Right renal pelvis (tissue), 4 donors: ENCODE data around the gene MAST3. TPM values are rescaled to one million over a fixed set of nuclear protein-coding genes. Genes with fewer than 3 reads are reported as not detected.
"Not testable (repeated sequence)": the region's sequence is repeated elsewhere in the genome, so short reads cannot be mapped to it uniquely, and the experiment has no call there.

Experiments
- DNase-seq, 4 donors: peaks; one replicate each; pipeline ENCODE4 v3.0.0-alpha.2; 2013; ENCODE audit warnings: low read depth in 4 of 4, low spot score in 3 of 4, missing footprints in 1 of 4
- polyA plus RNA-seq, 4 donors: library from polyadenylated mRNA; unstranded; fragments of 120-200 nt; gene quantifications; one replicate each; pipeline ENCODE4 v1.2.1, GENCODE V29; 2013; ENCODE audit not compliant: insufficient read length in 4 of 4

The MAST3 gene
- polyA plus RNA-seq, 4 donors, result 3.7 to 5.5 (median 4.8) TPM

DNA sequence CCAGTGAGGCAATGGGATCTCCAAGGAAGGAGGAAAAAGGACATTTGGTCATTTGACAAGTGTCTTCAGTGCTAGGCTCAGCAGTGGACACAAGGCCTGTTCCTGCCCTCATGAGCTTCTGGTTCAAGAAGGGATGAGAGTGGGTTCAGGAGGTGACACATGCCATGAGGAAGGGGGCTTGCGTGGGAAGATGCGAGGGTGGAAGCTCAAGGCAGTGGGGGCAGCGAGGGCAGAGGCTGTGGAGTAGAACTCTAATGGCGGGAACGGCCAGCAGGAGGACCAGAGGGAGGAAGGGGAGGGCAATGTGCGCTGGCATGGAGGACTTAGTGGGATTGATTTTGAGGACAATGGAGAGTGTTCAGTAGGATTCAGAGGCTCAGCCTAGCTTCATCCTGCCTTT, 58.7 kb downstream of the MAST3 start:
- DNase-seq, result no peak

DNA sequence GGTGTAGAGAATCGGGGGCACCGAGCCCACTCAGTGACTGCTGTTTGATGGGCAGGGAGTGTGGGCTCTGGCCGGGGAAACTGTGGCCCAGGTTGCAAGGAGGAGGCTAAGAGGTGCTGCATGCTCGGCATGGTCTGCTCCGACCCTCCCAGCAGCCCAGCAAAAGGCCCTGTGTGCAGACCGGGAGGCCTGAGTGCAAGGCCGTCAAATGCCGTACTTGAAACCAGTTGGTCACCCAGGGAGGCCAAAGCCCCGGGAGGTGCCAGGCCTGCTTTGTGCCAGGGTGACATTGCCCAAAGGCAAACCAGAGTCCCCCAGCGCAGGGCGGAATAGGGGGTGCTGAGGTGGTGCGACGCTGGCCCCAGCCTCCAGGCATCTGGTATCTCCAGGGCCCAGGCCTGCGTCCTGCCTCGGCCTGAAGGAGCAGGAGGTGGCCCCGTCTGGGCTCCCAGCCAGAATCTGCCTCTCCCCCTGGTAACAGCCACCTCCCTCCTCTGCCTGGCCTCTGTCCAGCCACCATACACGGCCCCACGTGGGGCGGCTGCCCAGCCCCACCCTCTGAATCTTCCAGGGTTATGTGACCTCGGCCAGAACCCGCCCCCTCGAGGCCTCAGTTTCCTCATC, 59.4 kb downstream of the MAST3 start:
- peak in 2 of 4 donors; percentile 55 to 57 for DNase-seq

GRCh38 chr19:18157465-18158063, 60.0 kb downstream of the MAST3 start:
- DNase-seq, result no peak

GRCh38 chr19:18158467-18158866, 60.9 kb downstream of the MAST3 start:
- no peak for DNase-seq

DNA sequence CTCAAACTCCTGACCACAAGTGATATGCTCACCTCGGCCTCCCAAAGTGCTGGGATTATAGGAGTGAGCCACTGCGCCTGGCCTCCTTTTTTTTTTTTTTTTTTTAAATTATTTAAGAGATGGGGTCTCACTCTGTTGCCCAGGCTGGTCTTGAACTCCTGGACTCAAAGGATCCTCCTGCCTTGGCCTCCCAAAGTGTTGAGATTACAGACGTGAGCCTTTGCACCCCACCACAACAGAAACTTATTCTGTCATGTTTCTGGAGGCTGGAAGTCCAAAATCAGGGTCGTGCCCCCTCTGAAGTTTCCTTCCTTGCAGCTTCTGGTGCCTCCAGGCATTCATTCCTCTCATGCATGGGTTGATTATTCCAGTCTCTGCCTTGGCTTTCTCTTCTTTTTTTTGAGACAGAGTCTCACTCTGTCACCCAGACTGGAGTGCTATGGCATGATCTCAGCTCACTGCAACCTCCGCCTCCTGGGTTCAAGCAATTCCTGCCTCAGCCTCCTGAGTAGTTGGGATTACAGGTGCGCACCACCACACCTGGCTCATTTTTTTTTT, 61.6 kb downstream of the MAST3 start:
- DNase-seq, result not testable (repeated sequence)

DNA sequence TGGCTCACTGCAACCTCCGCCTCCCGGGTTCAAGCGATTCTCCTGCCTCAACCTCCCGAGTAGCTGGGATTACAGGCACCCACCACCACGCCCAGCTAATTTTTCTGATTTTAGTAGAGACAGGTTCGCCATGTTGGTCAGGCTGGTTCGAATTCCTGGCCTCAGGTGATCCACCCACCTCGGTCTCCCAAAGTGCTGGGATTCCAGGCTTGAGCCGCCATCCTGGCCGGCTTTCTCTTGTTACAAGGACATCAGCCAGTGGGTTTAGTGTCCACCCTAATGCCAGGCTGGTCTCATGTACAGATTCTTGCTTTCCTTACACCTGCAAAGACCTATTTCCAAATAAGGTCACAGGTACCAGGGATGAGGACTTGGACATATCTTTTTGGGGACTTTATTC, 62.2 kb downstream of the MAST3 start:
- no peak for DNase-seq

DNA sequence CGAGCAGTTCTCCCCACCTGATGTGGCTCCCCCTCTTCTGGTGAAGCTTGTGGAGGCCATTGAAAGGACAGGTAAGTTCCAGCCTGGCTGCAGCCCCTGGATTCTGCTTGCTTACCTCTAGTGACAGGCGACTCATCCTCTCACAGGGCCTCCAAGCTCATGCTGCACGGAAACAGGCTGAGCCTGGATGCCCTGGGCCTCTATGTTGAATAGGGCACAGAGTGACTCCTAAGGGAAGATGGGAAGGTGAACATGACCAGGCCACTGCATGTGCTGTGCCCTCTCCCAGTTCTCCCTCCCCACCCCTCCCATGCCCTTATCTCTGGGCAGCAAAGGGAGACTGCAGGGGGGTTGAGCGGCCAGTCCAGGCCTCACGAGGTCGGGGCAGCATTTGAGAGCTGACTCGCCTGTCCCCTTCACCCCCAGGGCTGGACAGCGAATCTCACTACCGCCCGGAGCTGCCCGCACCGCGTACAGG, 63.0 kb downstream of the MAST3 start:
- DNase-seq, result no peak

GRCh38 chr19:18160971-18161635, 63.5 kb downstream of the MAST3 start:
- DNase-seq, result peak in 2 of 4 donors; percentile 39 to 51

- no peak for DNase-seq
Observed at GRCh38 chr19:18161636-18162002, 64.0 kb downstream of the MAST3 start.

- DNase-seq, result no peak
Observed at GRCh38 chr19:18164072-18164471, 66.5 kb downstream of the MAST3 start.

GRCh38 chr19:18165794-18166544, 68.4 kb downstream of the MAST3 start:
- no peak for DNase-seq

DNA sequence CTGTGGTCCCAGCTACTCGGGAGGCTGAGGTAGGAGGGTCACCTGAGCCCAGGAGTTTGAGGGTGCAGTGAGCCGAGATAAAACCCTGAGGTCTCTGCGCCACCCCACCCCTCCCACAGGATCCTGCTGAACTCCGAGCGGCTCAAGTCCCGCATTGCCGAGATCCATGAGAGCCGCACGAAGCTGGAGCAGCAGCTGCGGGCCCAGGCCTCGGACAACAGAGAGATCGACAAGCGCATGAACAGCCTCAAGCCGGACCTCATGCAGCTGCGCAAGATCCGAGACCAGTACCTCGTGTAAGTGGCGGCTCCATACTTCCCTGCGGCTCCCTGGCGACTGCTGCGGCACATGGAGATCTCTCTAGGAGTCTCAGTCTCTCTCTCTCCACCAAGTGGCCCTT, 69.4 kb downstream of the MAST3 start:
- DNase-seq, result no peak

GRCh38 chr19:18167975-18168645, 70.5 kb downstream of the MAST3 start:
- no peak for DNase-seq

GRCh38 chr19:18168673-18169381, 71.2 kb downstream of the MAST3 start:
- no peak for DNase-seq

GRCh38 chr19:18170714-18171255, 73.2 kb downstream of the MAST3 start:
- no peak for DNase-seq

DNA sequence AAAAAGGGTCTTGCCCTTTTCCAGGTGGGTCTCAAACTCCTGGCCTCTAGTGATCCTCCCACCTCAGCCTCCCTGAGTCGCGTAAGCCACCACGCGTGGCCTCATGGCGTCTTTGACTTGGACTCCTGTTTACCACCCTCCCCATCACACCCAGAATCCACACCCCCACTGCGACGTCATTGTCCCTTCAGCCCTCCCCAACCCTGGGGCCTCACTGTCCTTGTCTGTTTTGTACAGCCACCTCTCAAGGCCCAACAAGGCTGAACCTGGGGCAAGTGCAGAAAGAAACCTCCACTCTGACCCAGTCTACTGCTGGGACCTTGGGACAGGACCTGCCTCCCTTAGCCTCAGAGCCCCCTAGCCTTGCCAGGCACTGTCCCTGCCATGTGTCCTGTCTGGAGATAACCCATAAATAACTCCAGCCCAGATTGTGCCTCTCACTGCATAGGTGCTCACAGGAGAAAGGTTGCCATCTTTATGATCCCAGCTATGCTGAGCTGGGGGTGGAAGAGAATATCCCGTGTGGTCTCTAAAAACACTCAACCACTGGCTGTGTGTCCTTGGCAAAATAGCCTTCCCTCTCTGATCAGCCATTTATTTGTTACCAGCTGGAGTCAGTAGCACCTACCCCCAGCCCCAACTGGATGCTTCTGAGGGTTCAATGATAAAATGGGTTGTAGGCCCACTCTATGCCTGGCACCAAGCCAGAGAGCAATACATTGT, 74.2 kb downstream of the MAST3 start:
- DNase-seq, result no peak

GRCh38 chr19:18172331-18173053, 74.9 kb downstream of the MAST3 start:
- no peak for DNase-seq

GRCh38 chr19:18173054-18173571, 75.5 kb downstream of the MAST3 start:
- no peak for DNase-seq
